Measurements from ENCODE around the gene OR5A1. TPM values are rescaled to one million over a fixed set of nuclear protein-coding genes. Genes with fewer than 3 reads are reported as not detected.
"Not testable (repeated sequence)": the region's sequence is repeated elsewhere in the genome, so short reads cannot be mapped to it uniquely, and the experiment has no call there.

The OR5A1 gene
- total RNA-seq (2014; rRNA removed; shearing (Covaris generic)): not detected in 2 replicates

DNA sequence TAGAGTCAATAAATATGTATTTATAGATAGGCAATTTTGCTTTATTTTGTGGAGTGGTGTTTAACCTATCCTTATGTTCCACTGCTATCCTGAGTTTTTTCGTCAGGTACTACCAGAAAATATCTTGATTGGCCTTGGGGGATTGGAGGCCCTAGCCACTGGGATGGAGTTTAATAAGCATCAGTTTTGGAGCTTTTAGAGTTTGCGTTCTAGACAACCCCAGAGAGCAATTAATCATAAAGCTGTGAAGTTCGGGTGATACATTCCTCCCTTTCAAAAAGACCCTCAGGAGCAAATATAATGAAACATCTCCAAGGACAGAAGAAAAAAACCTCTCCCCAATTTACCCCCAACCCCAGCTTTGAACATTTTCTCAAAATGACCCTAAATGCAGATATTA, at the start of gene OR5A1:
TSS of gene OR5A1 (plus strand) at position 301 of the 400 bp plus-strand sequence. CDS start 6,700 bp downstream, outside the sequence.
- no peak for DNase-seq (ENCODE audit: low read depth)

DNA sequence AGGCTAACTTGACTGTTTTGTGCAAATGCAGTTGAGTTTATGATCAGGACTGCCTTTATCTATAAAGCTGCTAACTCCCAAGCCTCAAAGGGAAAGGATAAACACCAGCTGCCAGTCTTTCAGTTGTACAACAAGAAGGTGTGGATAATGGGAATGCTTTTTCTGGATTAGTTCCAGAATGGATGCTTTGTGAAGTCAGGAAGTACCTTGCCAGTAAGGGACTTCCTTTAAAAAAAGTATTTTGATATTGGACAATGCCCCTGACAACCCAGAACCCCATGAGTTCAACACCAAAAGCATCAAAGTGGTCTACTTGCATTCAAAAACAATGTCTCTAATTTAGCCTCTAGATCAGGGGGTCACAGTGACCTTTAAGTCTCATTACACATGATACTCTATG, 42.1 kb upstream of the OR5A1 start:
- DNase-seq (ENCODE audit: low read depth): no peak

DNA sequence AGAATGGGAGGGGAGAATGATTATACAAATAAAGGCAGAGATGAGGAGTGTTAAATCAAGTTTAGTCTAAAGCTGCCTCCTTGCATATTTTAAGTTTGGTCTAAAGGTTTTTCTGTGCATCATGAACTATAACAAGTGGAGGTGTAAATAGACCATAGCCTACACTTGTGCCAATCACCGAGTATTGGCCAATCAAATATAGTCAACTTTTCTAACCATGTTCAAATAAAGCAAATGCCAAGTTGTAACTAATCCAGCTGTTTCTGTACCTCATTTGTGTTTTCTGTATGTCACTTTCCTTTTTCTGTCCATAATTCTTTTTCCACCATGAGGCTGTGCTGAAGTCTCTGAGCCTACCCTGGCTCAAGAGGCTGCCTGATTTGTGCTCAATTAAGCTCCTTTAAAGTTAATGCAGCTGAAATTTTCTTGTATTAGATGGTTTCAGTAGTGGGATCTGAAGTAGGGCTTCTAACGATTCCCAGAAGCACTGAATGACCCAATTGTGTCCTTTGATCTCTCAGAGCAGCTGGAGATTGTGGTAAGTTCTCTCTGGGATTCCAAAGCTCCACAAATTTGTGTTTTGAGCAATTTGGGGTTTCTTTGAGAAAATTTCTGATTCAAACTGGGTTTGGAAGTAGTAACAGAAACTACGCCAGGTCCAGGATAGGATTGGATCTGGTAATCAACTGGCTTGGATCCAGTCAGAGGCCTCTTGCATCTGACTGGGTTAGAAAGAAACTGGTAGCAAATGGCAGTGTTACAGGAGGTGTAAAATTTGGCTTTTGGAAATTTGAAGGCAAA, 35.6 kb upstream of the OR5A1 start:
- no peak for DNase-seq (ENCODE audit: low read depth)

DNA sequence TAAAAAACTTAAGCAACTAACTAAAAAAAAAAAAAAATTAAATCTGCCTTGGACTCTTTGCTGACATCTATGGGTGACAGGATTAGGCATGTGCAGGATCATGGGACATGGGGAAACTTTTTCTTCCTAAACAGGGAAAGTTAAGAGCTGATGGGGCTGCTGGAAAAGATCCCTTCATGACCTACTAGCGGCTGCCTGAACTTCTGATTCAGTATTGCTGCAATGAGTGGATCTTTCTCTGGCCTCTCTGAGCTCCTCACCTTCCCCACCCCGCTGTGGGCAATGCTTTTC, 35.1 kb upstream of the OR5A1 start:
- no peak for DNase-seq (ENCODE audit: low read depth)

DNA sequence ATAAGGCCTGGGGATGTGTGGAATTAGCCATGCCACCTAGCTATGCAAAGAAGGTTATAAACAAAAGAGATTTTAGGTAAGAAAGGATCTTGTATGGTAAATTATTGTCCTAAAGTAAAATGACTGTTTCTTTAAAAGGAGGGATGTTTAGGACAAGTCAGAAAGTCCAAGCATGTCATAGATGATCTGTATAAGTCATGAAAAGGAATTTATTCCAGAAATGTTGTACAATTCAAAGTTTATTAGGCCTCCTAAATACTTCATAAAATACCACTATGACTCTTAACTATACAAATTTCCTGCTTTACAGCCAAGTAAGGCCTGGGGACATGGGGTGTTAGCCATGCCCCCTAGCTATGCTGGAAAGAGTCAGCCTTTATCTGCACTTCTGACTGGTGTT, 32.7 kb upstream of the OR5A1 start:
- DNase-seq (ENCODE audit: low read depth): no peak

DNA sequence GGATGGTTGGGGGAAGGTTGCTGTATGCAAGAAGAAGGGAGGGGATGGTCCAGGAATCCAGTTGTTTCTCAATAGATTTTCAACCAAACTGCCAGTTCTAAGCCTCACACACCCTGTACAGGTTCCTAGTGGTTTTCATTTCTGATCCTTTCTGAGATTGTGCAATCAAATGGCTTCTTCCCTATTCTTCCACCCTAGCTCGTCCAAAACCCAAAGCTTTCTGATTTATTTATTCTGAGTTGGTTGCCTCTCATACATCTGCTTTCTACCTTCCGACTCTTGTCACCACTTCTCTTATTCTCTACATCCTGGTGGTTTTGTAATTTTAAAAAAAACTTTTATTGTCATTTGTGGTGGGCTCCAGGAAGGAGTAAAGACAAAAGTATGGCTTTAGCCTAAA, 22.6 kb upstream of the OR5A1 start:
- DNase-seq (ENCODE audit: low read depth): no peak

DNA sequence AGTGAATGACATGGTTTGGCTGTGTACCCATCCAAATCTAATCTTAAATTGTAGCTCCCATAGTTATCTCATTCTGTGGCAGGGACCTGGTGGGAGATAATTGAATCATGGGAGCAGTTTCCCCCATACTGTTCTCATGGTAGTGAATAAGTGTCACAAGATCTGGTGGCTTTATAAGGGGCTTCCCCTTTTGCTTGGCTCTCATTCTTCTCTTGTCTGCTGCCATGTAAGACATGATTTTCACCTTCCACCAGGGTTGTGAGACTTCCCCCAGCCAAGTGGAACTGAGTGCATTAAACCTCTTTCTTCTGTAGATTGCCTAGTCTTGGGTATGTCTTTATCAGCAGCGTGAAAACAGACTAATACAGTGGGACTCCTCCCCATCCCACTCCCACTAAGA, 21.2 kb upstream of the OR5A1 start:
- no peak for DNase-seq (ENCODE audit: low read depth)

DNA sequence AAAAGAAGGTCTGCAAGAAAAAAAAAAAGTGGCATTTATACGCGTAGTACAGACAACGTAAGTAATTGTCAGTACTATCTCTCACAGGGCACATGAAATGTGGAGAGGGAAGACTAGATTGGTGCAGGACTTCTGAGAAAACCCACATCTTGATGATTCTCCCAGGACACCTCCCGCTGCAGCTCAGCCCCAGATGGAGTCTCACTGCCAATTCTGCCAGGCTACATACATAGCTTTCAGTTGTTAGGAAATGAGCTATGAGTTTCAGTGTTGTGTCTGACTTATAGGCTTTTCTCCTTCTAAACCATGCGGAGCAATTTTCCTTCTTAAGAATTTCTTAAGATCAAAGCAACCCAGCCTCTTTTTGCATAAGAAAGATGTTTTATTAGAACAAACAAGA, 19.7 kb upstream of the OR5A1 start:
- DNase-seq (ENCODE audit: low read depth): no peak

DNA sequence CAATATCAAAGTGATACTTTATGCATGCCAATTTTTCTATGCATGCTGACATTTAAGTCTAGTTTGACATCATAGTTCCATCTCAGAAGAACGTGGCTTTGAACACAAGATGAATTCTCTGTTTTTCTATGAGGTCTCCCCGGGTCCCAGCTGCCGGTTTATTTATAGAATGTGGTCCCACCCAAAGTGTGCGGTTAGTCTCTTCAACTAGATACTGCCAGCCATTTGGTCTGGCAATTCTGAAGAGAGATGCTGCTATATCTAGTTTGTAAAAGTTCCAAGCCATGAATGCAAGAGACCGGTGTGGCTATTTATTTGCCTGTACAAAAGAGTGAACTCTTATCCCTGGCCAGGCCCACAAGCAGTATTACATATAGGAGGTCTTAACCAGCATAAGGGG, 19.2 kb upstream of the OR5A1 start:
- DNase-seq (ENCODE audit: low read depth): no peak

DNA sequence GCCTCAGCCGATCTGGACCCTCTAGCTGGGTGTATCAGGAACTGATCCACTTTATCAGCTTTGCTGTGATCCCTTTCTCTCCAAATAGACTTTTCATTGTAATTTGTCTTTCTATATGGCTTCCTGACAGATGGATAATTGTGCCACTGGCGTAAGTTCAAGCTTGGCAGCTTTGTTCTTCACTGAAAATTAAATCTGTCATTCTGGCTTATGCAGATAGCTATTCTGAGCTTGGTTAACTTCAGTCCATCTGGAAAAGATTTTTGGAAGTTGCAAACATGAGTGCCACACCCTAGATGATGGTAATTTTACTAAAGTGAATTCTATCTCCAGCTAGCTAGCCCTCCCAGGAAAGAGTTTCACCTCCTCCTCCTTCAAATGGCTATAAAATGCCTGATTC, 18.1 kb upstream of the OR5A1 start:
- no peak for DNase-seq (ENCODE audit: low read depth)

DNA sequence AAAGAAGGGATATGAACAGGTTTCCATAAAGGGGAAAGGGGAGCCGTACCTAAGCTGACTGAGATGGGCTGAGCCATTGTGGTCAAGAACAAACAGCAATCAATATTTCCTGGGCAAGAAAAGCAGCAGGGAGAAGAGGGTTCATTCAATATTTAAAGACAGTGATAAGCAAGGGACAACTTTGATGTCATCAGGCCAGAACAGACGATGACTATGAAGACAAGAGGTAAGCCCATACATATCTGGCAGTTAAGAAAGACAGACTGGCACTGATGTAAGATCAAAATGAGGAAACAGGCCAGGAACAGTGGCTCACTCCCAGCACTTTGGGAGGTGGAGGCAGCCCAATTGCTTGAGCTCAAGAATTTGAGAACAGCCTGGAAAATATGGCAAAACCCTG, 12.4 kb upstream of the OR5A1 start:
- no peak for DNase-seq (ENCODE audit: low read depth)

DNA sequence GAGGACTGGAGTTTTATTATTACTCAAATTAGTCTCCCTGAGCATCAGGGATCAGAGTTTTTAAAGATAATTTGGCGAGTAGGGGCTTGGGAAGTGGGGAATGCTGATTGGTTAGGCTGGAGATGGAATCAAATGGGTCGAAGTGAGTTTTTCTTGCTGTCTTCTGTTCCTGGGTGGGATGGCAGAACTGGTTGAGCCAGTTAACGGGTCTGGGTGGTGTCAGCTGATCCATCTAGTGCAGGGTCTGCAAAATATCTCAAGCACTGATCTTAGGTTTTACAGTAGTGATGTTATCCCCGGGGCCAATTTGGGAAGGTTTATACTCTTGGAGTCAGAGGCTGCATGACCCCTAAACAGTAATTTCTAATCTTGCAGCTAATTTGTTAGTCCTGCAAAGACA, 11.1 kb upstream of the OR5A1 start:
- no peak for DNase-seq (ENCODE audit: low read depth)

DNA sequence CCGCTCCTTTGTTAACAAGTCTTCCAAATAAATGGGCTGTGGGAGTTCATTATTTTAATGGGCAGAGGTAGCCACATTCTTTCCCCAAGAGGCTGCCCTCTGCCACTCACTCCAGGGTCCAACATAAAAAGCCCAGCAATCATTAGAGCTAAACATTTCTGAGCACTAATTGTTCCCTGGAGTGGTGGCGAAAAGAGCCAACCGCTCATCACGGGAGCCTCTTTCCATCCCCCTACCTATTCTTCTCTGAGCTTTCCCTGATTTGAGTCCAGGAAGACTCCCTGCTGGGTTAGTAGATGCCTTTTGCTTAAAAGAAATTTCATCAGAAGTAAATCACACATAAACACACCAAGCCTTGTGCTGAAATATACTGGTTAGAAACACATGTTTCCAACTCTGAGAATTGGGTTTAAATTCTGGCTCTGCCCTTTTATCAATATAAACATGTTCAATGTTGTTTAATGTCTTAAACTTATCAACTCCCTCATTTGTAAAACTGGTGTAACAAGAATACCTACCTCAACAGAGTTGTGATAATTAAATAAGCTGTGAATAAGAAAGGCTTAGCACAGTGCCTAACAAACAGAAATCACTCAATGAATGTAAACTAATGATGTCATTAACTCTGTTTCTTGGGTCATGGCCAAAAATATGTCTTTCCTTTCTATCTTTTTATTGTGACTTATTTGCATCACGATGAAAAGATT, 9.8 kb upstream of the OR5A1 start, which contains the start of gene OR5A2:
TSS of gene OR5A2 (minus strand) at position 53 of the 707 bp plus-strand sequence. CDS start 3,460 bp downstream, outside the sequence.
- DNase-seq (ENCODE audit: low read depth): no peak

DNA sequence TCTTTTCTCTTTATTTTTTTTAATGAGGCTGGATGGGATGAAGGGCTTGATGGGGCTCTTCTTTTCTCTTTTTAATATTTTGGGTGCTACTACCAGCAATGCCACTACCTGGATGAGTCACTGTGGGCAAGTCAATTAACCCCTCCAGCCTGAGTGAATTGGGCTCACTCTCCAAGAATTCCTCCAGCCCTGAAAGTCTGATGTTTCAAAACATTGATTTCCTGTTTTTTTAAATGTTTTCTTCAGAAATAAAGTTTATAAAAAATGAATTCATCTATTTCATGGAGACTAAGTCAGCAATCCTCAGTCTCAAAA, 9.2 kb upstream of the OR5A1 start:
- no peak for DNase-seq (ENCODE audit: low read depth)

DNA sequence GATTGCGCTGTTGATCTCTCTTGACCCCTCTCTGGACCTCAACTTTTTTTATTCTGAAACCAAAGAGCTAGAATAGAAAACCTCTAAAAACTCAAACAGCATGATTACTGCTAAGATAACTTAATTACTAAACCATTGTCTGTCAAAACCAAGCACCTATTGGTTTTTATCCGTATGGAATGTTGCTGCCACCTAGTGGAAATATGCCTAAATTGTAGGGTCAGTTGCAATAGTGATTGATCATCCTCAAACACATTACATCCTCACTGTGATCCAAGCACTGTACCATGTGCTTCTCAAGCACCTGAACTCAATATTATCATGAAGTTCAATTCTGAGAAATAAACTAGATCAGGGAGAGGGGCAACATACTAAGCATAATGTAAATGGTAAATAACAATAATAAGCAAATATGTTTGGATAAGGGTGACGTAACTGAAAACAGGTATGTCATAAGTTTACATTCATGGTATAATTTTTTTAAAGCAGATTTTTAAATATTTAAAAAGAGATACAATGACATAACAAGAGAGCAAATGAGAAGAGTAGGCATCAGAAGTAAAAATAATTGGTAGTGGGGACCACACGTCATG, 6.2 kb upstream of the OR5A1 start:
- peak; percentile 42 for DNase-seq (ENCODE audit: low read depth)

DNA sequence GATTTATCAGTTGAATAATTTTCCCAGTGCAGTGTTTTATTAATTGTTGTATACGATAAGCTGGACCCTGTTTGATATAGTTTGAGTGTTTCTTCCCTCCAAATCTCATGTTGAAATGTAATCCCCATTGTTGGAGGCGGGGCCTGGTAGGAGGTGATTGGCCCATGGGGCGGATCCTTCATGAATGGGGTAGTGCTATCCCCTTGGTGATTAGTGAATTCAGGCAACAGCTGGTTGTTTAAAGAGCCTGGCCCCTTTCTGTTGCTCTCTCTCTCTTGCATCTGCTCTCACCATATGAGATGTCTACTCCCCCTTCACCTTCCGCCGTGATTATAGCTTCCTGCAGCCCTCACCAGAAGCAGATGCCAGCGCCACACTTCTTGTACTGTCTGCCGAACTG, 1.5 kb downstream of the OR5A1 start:
- DNase-seq (ENCODE audit: low read depth): no peak

DNA sequence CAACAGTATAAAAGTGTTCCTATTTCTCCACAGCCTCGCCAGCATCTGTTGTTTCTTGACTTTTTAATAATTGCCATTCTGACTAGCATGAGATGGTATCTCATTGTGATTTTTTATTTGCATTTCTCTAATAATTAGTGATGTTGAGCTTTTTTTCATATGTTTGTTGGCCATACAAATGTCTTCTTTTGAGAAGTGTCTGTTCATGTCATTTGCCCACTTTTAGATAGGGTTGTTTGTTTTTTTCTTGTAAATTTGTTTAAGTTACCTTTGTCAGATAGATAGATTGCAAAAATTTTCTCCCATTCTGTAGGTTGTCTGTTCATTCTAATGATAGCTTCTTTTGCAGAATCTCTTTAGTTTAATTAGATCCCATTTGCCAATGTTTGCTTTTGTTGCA, 9.4 kb downstream of the OR5A1 start:
- not testable (repeated sequence) for DNase-seq (ENCODE audit: low read depth)

DNA sequence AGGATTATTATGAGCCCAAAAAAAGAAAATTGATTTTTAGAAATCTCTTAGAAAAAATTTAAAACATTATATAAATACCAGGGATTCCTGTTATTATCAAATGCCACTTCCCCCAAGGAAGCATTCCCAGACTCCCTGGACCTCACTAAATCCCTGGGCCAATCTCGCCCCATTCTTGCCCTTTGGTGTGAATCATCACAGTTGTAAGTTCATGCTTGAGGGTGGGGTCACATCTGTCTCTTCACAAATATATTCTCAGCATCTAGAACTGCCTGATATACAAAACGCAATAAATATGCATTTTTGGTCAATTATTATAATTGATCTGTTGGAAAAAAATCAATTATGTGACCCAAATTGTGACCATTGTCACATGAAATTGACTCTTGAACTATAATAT, 12.2 kb downstream of the OR5A1 start:
- no peak for DNase-seq (ENCODE audit: low read depth)

DNA sequence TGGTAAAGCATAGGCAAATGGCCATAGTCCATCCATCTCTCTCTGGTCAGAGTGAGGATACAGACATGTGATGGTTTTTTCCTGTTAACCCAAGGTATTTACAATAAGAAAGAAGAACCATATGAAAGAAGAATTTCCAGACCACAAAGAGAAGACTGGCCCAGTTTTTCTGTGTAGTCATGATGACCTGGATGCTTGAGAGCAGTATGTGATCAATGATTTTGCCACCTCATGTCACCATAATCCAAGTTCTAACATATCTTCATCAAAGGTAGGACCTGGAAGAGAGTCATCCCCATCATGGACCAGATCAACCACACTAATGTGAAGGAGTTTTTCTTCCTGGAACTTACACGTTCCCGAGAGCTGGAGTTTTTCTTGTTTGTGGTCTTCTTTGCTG, 20.4 kb downstream of the OR5A1 start, which contains the start of gene OR4D6:
TSS of gene OR4D6 (plus strand) at position 301 of the 400 bp plus-strand sequence. CDS start at position 301, 0 bp downstream.
- DNase-seq (ENCODE audit: low read depth): no peak

DNA sequence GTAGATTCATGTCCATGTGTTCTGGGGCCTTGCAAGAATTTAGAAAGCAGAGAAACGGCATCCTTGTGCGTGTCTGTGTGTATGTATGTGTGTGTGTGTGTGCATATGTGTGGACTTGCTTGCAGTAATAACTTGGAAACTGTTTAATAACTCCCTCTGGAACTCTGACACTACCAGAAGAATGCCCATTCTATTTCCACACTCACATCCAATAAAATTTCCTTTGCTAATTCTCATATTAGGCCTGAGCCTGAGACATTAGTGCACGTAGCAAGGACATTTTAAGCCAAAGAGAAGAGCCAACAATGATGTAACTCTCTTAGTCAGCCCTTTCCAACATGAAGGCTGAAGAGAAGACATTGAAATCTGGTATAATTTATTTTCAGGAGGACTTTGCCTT, 23.6 kb downstream of the OR5A1 start:
- no peak for DNase-seq (ENCODE audit: low read depth)

DNA sequence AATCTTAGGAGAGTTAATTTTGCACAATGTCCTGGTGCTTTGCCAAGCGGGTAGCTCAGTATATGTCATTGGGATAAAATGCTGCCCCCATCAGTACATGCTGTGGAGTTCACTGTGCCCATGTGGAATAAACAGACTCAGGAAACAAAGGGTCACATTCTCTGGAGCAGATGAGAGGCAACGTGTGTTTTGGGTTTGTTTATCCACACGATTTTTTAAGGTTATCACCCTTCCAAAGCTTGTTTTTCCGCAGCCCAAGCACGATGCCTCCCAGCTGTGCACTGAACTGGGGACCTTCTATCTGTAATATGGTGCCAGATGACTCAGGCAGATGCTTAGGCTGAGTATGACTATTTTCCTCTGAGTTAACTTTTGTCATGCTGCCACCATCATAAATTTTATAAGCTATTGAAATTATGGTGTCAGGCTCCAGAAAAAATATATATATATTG, 26.9 kb downstream of the OR5A1 start:
- DNase-seq (ENCODE audit: low read depth): peak; percentile 5

DNA sequence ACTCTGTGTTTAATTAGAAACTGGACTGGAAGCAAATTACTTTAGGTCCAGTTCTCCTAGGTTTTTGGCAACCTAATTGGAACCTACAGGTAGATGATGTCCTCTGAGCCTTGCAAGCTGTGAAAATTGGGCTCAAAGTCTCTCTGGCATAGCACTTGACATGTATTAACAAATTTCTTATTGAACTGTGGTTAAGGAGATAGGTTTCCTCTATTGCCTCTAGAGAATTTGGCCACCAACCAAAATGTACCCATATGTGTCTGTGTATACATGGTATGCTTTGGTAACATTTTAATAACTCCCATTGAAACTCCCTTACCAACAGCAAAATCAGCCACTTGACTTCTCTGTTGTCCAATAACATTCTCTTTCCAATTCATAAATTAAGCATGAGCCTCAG, 36.7 kb downstream of the OR5A1 start, which contains the start of gene OR4D10:
TSS of gene OR4D10 (plus strand) at position 301 of the 400 bp plus-strand sequence. CDS start 4,115 bp downstream, outside the sequence.
- DNase-seq (ENCODE audit: low read depth): no peak

DNA sequence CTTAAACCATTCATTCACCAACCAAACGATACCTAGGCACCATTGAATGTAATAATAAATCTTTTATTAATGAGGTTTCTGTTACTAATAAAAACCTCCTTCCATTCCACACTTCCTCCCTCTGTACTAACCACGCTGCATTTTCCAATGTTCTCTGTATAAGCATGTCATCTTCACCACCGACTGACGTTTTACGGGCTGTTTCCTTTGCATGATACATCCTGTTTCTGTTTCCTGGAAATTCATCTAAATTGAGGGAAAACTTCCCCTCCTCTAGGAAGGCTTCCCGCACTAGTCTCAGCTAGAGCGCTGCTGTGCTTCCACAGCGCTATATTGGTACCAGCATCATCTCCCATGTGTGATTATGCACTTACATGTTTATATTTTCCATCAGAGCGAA, 38.9 kb downstream of the OR5A1 start:
- DNase-seq (ENCODE audit: low read depth): no peak

Measured in M059J (cell line).